OCI-LY7 (cell line): ENCODE measurements around the gene THUMPD3. TPM values are rescaled to one million over a fixed set of nuclear protein-coding genes. Genes with fewer than 3 reads are reported as not detected.

Experiments used
- BruUV-seq: library from RNA; stranded (reverse); fragments of 400-500 nt; replicated peaks from 2 replicates; lab custom pipeline; 2021; lab: Mats Ljungman, UMichigan
- CTCF ChIA-PET: fragments of 300-600 bp; sonication (Branson Sonifier 250); formaldehyde crosslinking; loops from one replicate; lab custom pipeline; 2022; ENCODE audit warnings: antibody characterized with exemption; ENCODE audit not compliant: unreplicated experiment; lab: Charles Lee
- POLR2A ChIA-PET: fragments of 300-600 bp; sonication (Branson Sonifier 250); formaldehyde crosslinking; loops from one replicate; lab custom pipeline; 2022; ENCODE audit warnings: antibody characterized with exemption; lab: Charles Lee
- DNase-seq: peaks from one replicate; pipeline ENCODE4 v3.0.0-alpha.2; 2015; ENCODE audit warnings: low spot score
- H2AFZ ChIP-seq: fragments of 200-600 bp; sonication (generic), shearing (Covaris generic); 2 replicates; pipeline ENCODE4 v1.6.1; 2014; ENCODE audit warnings: mild to moderate bottlenecking, antibody characterized with exemption, low read length, moderate library complexity
- H3K27ac ChIP-seq: fragments of 200-600 bp; sonication (generic); 2 replicates; pipeline ENCODE4 v1.5.1; 2014; ENCODE audit warnings: mixed run types, low read depth, mild to moderate bottlenecking, moderate library complexity, low read length, inconsistent platforms; ENCODE audit not compliant: poor library complexity, severe bottlenecking
- H3K36me3 ChIP-seq: fragments of 200-600 bp; sonication (generic); 2 replicates; pipeline ENCODE4 v1.6.1; 2014; ENCODE audit warnings: mild to moderate bottlenecking, antibody characterized with exemption, low read length, moderate library complexity, mixed read lengths; ENCODE audit not compliant: insufficient read depth
- H3K4me1 ChIP-seq: fragments of 200-600 bp; sonication (generic); 2 replicates; pipeline ENCODE4 v1.5.1; 2014; ENCODE audit warnings: mild to moderate bottlenecking, low read length; ENCODE audit not compliant: insufficient read depth, poor library complexity, severe bottlenecking
- H3K4me2 ChIP-seq: fragments of 200-600 bp; sonication (generic); 2 replicates; pipeline ENCODE4 v1.6.1; 2014; ENCODE audit warnings: mild to moderate bottlenecking, low read length
- H3K4me3 ChIP-seq: fragments of 200-600 bp; sonication (generic); 2 replicates; pipeline ENCODE4 v1.5.1; 2014; ENCODE audit warnings: mild to moderate bottlenecking, low read depth, low read length; ENCODE audit not compliant: poor library complexity, severe bottlenecking
- H3K79me2 ChIP-seq: fragments of 200-600 bp; sonication (generic); 2 replicates; pipeline ENCODE4 v1.6.1; 2016; ENCODE audit warnings: low read depth, mild to moderate bottlenecking, low read length, moderate library complexity, mixed read lengths; ENCODE audit not compliant: insufficient read depth
- H3K9me2 ChIP-seq: fragments of 200-600 bp; sonication (generic); 2 replicates; pipeline ENCODE4 v1.6.1; 2016; ENCODE audit warnings: mild to moderate bottlenecking, low read length, mixed read lengths; ENCODE audit not compliant: insufficient read depth
- H3K9me3 ChIP-seq: fragments of 200-600 bp; sonication (generic); 2 replicates; pipeline ENCODE4 v1.6.1; 2014; ENCODE audit warnings: mild to moderate bottlenecking, mixed run types, low read length, mixed read lengths
- H4K20me1 ChIP-seq: fragments of 200-600 bp; sonication (generic); 2 replicates; pipeline ENCODE4 v1.6.1; 2014; ENCODE audit warnings: mild to moderate bottlenecking, antibody characterized with exemption, low read length, moderate library complexity, mixed read lengths; ENCODE audit not compliant: insufficient read depth
- CTCF ChIP-seq: fragments of 200-600 bp; sonication (generic); conservative IDR thresholded peaks from 2 replicates; pipeline ENCODE4 v1.5.1; 2014; ENCODE audit warnings: mild to moderate bottlenecking, antibody characterized with exemption, low read length, moderate library complexity, mixed read lengths
- EZH2phosphoT487 ChIP-seq: fragments of 200-600 bp; sonication (generic); IDR thresholded peaks from 2 replicates; pipeline ENCODE4 v1.6.1; 2018; ENCODE audit warnings: low read depth, borderline replicate concordance, mild to moderate bottlenecking, mixed run types, antibody characterized with exemption, low read length, moderate library complexity, mixed read lengths
- intact Hi-C: fragments of 100-400 bp; cut with micrococcal nuclease; formaldehyde crosslinking; loops from one replicate; pipeline ENCODE4 v1.10.0; 2022; ENCODE audit not compliant: unreplicated experiment
- total RNA-seq, 2 experiments: library from RNA; depleted of rRNA in 1 of 2; stranded (reverse); fragments of >200 nt in 1 of 2; shearing (Covaris generic) in 1 of 2; gene quantifications; 2 replicates each; pipeline ENCODE4 v1.2.3, GENCODE V29; 2014 to 2022

The THUMPD3 gene
- total RNA-seq, 2 experiments from 2014 or later, result 12.4 to 58.8 TPM

GRCh38 chr3:9332250-9333030, 30.4 kb upstream of the THUMPD3 start:
- Histone ChIP-seq H3K9me3 (peaks cover 8% of the 10 kb centered on the region), H2AFZ (no peak overlapping the region), H3K4me2 (no peak overlapping the region), H3K4me1 (no peaks in the 10 kb centered on the region), H3K4me3 (no peak overlapping the region), H3K79me2 (no peaks in the 10 kb centered on the region), H4K20me1 (no peaks in the 10 kb centered on the region), H3K36me3 (no peaks in the 10 kb centered on the region), H3K9me2 (no peaks in the 10 kb centered on the region), H3K27ac (no peak overlapping the region)
- no peak for DNase-seq
- intact Hi-C loops, result no loop called here
- POLR2A ChIA-PET, result no interaction called here
- CTCF ChIA-PET, result interaction anchor here (0.9 kb wide), 1 partner anchor 20 kb away, joined by 3 read pairs; no protein-coding TSS in a partner anchor
- no TSS peak for BruUV-seq
- no peak for TF ChIP-seq EZH2phosphoT487
- no peak for TF ChIP-seq CTCF

GRCh38 chr3:9339761-9340471, 22.9 kb upstream of the THUMPD3 start:
- Histone ChIP-seq H3K79me2 (no peaks in the 10 kb centered on the region), H2AFZ (no peak overlapping the region), H4K20me1 (no peaks in the 10 kb centered on the region), H3K36me3 (no peaks in the 10 kb centered on the region), H3K9me2 (no peaks in the 10 kb centered on the region), H3K4me3 (no peak overlapping the region), H3K27ac (no peak overlapping the region), H3K4me1 (no peaks in the 10 kb centered on the region), H3K4me2 (no peak overlapping the region), H3K9me3 (no peaks in the 10 kb centered on the region)
- intact Hi-C loops, result no loop called here
- no TSS peak for BruUV-seq
- ChIA-PET POLR2A (interaction anchor here (0.6 to 1.0 kb wide), 2 partner anchors 26 to 154 kb away, joined by 3 to 7 read pairs; no protein-coding TSS in a partner anchor), CTCF (interaction anchor here (0.5 kb wide), 1 partner anchor 213 kb away, joined by 3 read pairs; no protein-coding TSS in a partner anchor)
- DNase-seq, result no peak
- no peak for TF ChIP-seq CTCF
- TF ChIP-seq EZH2phosphoT487, result no peak
